Caco-2 (cell line): Measurements from ENCODE around the gene ACTG2. TPM values are rescaled to one million over a fixed set of nuclear protein-coding genes. Genes with fewer than 3 reads are reported as not detected.
"Not testable (repeated sequence)": the region's sequence is repeated elsewhere in the genome, so short reads cannot be mapped to it uniquely, and the experiment has no call there.

Experiments
- BruUV-seq: library from RNA; stranded (reverse); fragments of 400-500 nt; replicated peaks from 2 replicates; lab custom pipeline; 2021; lab: Mats Ljungman, UMichigan
- CTCF ChIA-PET: fragments of 300-600 bp; sonication (Branson Sonifier 250); formaldehyde crosslinking; loops from one replicate; lab custom pipeline; 2022; ENCODE audit warnings: antibody characterized with exemption; lab: Charles Lee
- POLR2A ChIA-PET: fragments of 300-600 bp; sonication (Branson Sonifier 250); formaldehyde crosslinking; loops from one replicate; lab custom pipeline; 2022; ENCODE audit warnings: antibody characterized with exemption; lab: Charles Lee
- DNase-seq, 2 experiments: peaks; one replicate each; pipeline versions ENCODE4 v3.0.0 to v3.0.0-alpha.2; 2020 to 2022
- H3K27me3 ChIP-seq: replicated peaks from 2 replicates; pipeline ENCODE4 v1.6.0; 2011; ENCODE audit warnings: low read length; ENCODE audit not compliant: control insufficient read depth, insufficient read depth
- H3K36me3 ChIP-seq: 2 replicates; pipeline ENCODE4 v1.5.1; 2011; ENCODE audit warnings: low read length; ENCODE audit not compliant: control insufficient read depth, insufficient read depth
- H3K4me1 ChIP-seq: fragments of 250-450 bp; sonication (Bioruptor Pico); 2 replicates; pipeline ENCODE4 v1.5.1; 2020; ENCODE audit warnings: mild to moderate bottlenecking
- H3K4me3 ChIP-seq: 2 replicates; pipeline ENCODE4 v1.5.1; 2011; ENCODE audit warnings: low read depth, mild to moderate bottlenecking, control low read depth, low read length
- H3K9me3 ChIP-seq: fragments of 250-450 bp; sonication (Bioruptor Pico); 2 replicates; pipeline ENCODE4 v1.5.1; 2020; ENCODE audit warnings: mild to moderate bottlenecking, moderate library complexity
- H3K27ac Mint-ChIP-seq: one replicate; pipeline ENCODE4 v1.8.0; 2022; ENCODE audit warnings: mixed read lengths; ENCODE audit not compliant: unreplicated experiment
- H3K27me3 Mint-ChIP-seq: one replicate; pipeline ENCODE4 v1.8.0; 2022; ENCODE audit warnings: mixed read lengths; ENCODE audit not compliant: insufficient read depth, unreplicated experiment
- H3K36me3 Mint-ChIP-seq: one replicate; pipeline ENCODE4 v1.8.0; 2022; ENCODE audit warnings: mild to moderate bottlenecking, mixed read lengths; ENCODE audit not compliant: insufficient read depth, unreplicated experiment
- H3K4me1 Mint-ChIP-seq: one replicate; pipeline ENCODE4 v1.8.0; 2022; ENCODE audit warnings: low read depth, mixed read lengths; ENCODE audit not compliant: unreplicated experiment
- H3K4me3 Mint-ChIP-seq: one replicate; pipeline ENCODE4 v1.8.0; 2022; ENCODE audit warnings: mild to moderate bottlenecking, moderate library complexity, mixed read lengths; ENCODE audit not compliant: unreplicated experiment
- H3K9me3 Mint-ChIP-seq: one replicate; pipeline ENCODE4 v1.8.0; 2022; ENCODE audit warnings: mixed read lengths; ENCODE audit not compliant: unreplicated experiment
- intact Hi-C: fragments of 100-400 bp; cut with micrococcal nuclease; formaldehyde crosslinking; loops from one replicate; pipeline ENCODE4 v1.10.0; 2022; ENCODE audit not compliant: unreplicated experiment
- total RNA-seq: library from RNA; stranded (reverse); gene quantifications from 2 replicates; pipeline ENCODE4 v1.2.3, GENCODE V29; 2022
- TF ChIP-seq, protein P1 (sequence below), 2 experiments: fragments of 200-600 bp in 1 of 2; IDR thresholded peaks; 1 replicate in 1 of 2; 2 replicates in 1 of 2; pipeline versions ENCODE4 v1.5.1 to v1.8.0; 2011 to 2022; ENCODE audit warnings: antibody characterized with exemption in 1 of 2, control low read depth in 1 of 2, inconsistent platforms in 1 of 2, low read depth in 1 of 2, low read length in 1 of 2, mild to moderate bottlenecking in 1 of 2, moderate library complexity in 1 of 2; ENCODE audit not compliant: insufficient read depth in 1 of 2, severe bottlenecking in 1 of 2, unreplicated experiment in 1 of 2

The ACTG2 gene
- total RNA-seq, 1 experiment from 2014 or later, result 2.6 TPM

DNA sequence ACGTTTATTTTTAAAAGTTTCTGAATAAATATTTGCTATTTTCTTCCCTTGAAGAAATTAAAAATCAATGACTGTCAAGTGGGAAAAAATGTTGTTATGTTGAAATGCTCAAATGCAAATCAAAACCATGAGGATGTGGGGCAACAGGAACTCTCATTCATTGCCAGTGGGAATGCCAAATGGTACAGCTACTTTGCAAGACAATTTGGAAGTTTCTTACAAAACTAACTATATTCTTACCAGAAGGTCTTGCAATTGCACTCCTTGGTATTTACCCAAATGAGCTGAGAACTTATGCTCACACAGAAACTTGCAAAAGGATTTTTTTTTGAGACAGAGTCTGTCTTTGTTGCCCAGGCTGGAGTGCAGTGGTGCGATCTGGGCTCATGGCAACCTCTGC, 7.4 kb upstream of the ACTG2 start:
- no TSS peak for BruUV-seq
- Histone ChIP-seq H3K4me3 (no peak overlapping the region), H3K36me3 (no peaks in the 10 kb centered on the region), H3K27me3 (no peaks in the 10 kb centered on the region), H3K4me1 (no peaks in the 10 kb centered on the region), H3K9me3 (no peaks in the 10 kb centered on the region)
- ChIA-PET CTCF (no interaction called here), POLR2A (no interaction called here)
- peaks cover 11% of the 10 kb centered on the region for H3K27me3 Mint-ChIP-seq
- no peak overlapping the region for H3K27ac Mint-ChIP-seq
- no peak overlapping the region for H3K4me3 Mint-ChIP-seq
- DNase-seq, result no peak
- TF ChIP-seq, protein P1, sequence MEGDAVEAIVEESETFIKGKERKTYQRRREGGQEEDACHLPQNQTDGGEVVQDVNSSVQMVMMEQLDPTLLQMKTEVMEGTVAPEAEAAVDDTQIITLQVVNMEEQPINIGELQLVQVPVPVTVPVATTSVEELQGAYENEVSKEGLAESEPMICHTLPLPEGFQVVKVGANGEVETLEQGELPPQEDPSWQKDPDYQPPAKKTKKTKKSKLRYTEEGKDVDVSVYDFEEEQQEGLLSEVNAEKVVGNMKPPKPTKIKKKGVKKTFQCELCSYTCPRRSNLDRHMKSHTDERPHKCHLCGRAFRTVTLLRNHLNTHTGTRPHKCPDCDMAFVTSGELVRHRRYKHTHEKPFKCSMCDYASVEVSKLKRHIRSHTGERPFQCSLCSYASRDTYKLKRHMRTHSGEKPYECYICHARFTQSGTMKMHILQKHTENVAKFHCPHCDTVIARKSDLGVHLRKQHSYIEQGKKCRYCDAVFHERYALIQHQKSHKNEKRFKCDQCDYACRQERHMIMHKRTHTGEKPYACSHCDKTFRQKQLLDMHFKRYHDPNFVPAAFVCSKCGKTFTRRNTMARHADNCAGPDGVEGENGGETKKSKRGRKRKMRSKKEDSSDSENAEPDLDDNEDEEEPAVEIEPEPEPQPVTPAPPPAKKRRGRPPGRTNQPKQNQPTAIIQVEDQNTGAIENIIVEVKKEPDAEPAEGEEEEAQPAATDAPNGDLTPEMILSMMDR (IDR thresholded peaks at IDR 0.05; ENCODE audit: insufficient read depth in 1 of 2, low read depth in 1 of 2, low read length in 1 of 2, severe bottlenecking in 1 of 2, unreplicated experiment in 1 of 2), result no peak
- H3K9me3 Mint-ChIP-seq, result no peaks in the 10 kb centered on the region
- intact Hi-C loops, result no loop called here
- no peaks in the 10 kb centered on the region for H3K36me3 Mint-ChIP-seq
- no peaks in the 10 kb centered on the region for H3K4me1 Mint-ChIP-seq

DNA sequence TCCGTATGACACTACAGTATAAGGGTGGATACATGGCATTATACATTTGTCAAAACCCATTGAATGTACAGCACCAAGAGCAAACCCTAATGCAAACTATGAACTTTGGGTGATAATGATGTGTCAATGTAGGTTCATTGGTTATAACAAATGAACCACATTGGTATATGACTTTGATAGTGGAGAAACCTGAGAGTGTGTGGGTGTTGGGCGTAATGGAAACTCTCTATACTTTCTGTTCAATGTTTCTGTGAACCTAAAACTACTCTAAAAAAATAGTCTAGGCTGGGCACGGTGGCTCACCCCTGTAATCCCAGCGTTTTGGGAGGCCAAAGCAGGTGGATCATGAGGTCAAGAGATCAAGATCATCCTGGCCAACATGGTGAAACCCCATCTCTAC, 6.5 kb upstream of the ACTG2 start:
- no peak overlapping the region for H3K27ac Mint-ChIP-seq
- DNase-seq, result no peak
- H3K9me3 Mint-ChIP-seq, result no peaks in the 10 kb centered on the region
- Histone ChIP-seq H3K36me3 (no peaks in the 10 kb centered on the region), H3K9me3 (no peaks in the 10 kb centered on the region), H3K27me3 (no peaks in the 10 kb centered on the region), H3K4me3 (no peak overlapping the region), H3K4me1 (no peaks in the 10 kb centered on the region)
- no TSS peak for BruUV-seq
- H3K4me3 Mint-ChIP-seq, result no peak overlapping the region
- no peaks in the 10 kb centered on the region for H3K4me1 Mint-ChIP-seq
- CTCF ChIA-PET, result no interaction called here
- TF ChIP-seq, protein P1 (IDR thresholded peaks at IDR 0.05; ENCODE audit: insufficient read depth in 1 of 2, low read depth in 1 of 2, low read length in 1 of 2, severe bottlenecking in 1 of 2, unreplicated experiment in 1 of 2), result no peak
- POLR2A ChIA-PET, result no interaction called here
- H3K36me3 Mint-ChIP-seq, result no peaks in the 10 kb centered on the region
- intact Hi-C loops, result no loop called here
- peaks cover 8% of the 10 kb centered on the region for H3K27me3 Mint-ChIP-seq

DNA sequence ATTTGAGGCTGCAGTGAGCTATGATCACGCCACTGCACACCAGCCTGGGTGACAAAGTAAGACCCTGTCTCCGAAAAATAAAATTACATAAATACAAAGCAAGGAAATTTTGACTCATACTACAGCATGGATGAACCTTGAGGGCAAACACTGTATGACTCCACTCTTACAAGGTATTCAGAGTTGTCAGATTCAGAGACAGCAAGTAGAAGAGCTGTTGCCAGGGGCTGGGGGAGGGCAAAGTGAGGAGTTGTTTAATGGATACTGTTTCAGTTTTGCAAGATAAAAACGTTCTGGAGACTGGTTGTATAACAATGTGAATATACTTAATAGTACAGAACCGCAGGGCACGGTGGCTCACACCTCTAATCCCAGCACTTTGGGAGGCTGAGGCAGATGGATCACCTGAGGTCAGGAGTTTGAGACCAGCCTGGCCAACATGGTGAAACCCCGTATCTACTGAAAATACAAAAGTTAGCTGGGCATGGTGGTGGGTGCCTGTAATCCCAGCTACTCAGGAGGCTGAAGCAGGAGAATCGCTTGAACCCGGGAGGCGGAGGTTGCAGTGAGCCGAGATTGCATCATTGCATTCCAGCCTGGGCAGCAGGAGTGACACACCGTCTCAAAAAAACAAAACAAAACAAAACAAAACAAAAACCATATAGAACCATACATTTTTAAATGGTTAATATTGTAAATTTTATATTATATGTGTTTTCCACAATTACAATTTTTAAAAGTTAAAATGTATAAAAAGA, 5.0 kb upstream of the ACTG2 start:
- H3K36me3 ChIP-seq, H3K9me3 Mint-ChIP-seq, H3K4me1 ChIP-seq, DNase-seq, CTCF ChIA-PET, H3K4me1 Mint-ChIP-seq, BruUV-seq, H3K4me3 ChIP-seq, H3K9me3 ChIP-seq, H3K36me3 Mint-ChIP-seq, intact Hi-C loops, H3K4me3 Mint-ChIP-seq, H3K27me3 ChIP-seq, POLR2A ChIA-PET, H3K27ac Mint-ChIP-seq, H3K27me3 Mint-ChIP-seq: not testable (repeated sequence)
